ENCODE results near the gene PANK4. TPM values are rescaled to one million over a fixed set of nuclear protein-coding genes. Genes with fewer than 3 reads are reported as not detected.
A peak's percentile ranks its signal among the peaks of the same experiment; 100 is the strongest.

Gene PANK4
- total and polyA plus RNA-seq, 10 of the 15 experiments (the other 5 are each of a cell fraction or from before 2014, with no cell fraction given), result 0.35 to 38.0 (median 18.6) TPM

DNA sequence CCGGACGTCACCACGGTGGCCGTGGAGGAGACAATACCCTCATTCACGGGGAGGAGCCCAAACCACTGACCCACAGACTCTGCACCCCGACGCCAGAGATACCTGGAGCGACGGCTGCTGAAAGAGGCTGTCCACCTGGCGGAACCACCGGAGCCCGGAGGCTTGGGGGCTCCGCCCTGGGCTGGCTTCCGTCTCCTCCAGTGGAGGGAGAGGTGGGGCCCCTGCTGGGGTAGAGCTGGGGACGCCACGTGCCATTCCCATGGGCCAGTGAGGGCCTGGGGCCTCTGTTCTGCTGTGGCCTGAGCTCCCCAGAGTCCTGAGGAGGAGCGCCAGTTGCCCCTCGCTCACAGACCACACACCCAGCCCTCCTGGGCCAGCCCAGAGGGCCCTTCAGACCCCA lies 36.8 kb upstream of the PANK4 start (continued):
- TF ChIP-seq, protein P1, sequence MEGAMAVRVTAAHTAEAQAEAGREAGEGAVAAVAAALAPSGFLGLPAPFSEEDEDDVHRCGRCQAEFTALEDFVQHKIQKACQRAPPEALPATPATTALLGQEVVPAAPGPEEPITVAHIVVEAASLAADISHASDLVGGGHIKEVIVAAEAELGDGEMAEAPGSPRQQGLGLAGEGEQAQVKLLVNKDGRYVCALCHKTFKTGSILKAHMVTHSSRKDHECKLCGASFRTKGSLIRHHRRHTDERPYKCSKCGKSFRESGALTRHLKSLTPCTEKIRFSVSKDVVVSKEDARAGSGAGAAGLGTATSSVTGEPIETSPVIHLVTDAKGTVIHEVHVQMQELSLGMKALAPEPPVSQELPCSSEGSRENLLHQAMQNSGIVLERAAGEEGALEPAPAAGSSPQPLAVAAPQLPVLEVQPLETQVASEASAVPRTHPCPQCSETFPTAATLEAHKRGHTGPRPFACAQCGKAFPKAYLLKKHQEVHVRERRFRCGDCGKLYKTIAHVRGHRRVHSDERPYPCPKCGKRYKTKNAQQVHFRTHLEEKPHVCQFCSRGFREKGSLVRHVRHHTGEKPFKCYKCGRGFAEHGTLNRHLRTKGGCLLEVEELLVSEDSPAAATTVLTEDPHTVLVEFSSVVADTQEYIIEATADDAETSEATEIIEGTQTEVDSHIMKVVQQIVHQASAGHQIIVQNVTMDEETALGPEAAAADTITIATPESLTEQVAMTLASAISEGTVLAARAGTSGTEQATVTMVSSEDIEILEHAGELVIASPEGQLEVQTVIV (IDR thresholded peaks at IDR 0.05; ENCODE audit: borderline replicate concordance, partially characterized antibody), result no peak
- TF ChIP-seq JUND (IDR thresholded peaks at IDR 0.05; ENCODE audit: low read depth, low read length) (no peak), EGR1 (IDR thresholded peaks at IDR 0.05; ENCODE audit: borderline replicate concordance in 1 of 2, low read depth in 2 of 2, low read length in 2 of 2) (no peak), ZSCAN29 (IDR thresholded peaks at IDR 0.05) (no peak), CREB1 (IDR thresholded peaks at IDR 0.05; ENCODE audit: low read depth) (no peak), GATAD2B (conservative IDR thresholded peaks at IDR 0.05; ENCODE audit: low read depth) (no peak)

DNA sequence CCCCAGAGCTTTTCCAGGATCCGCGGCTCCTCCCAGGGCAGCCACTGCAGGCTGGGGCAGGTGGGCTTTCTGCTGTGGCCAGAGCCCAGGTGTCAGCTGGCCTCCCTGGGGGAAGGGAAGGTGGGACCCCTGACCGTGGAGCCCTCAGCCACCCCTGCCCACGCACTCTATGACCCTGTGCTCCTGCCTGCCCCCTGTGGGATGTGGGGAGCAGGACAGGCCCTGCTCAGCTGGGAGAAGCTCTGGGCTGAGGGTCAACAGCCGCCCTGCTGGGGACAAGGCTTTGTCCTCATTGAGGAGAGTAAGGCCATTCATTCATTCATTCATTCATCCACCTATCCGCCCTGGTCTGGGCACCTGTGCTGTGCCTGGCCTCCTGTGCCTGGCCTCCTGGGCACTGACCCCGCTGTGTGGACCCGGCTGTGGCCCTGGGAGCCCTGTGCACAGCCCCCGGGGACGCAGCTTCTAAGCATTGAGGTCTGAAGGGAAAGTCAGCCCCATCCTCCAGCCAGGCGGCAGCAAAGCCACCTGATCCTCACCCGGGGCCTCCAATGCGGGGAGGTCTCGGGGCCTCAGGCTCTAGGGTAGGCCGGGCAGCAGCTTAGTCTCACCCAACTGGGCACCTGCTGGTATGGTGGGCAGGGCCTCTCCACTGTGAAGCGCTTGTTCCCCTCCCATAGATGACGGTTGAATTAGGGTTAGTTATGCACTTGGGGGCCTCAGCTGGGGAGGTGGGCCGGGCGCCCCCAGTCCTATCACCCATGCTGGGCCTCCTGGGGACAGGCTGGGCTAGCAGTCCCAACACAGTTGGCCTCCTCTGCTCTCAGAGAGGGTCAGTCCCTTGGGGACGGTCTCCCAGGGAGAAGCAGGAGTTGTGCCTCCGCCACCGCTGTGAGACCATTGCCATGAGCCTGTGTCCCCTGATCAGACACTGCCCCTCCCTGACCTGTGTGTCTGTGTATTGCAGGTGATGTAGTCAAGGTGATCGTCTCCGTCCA lies 35.8 kb upstream of the PANK4 start:
- H4K20me1 ChIP-seq (ENCODE audit: control insufficient read depth, insufficient read depth), result no peaks in the 10 kb centered on the region
- intact Hi-C loops (cut with micrococcal nuclease; ENCODE audit: unreplicated experiment) (no loop called here), in situ Hi-C loops (cut with MboI) (no loop called here)
- no peak for FAIRE-seq
- H3K4me1 ChIP-seq (ENCODE audit: control insufficient read depth, insufficient read depth, low read length), result peaks cover 4% of the 10 kb centered on the region; the same call in 1 of the 2 replicates
- H3K4me3 ChIP-seq, result no peak overlapping the region
- H3K27ac ChIP-seq (ENCODE audit: control insufficient read depth, insufficient read depth), result no peak overlapping the region
- no peak overlapping the region for H3K9ac ChIP-seq (ENCODE audit: control insufficient read depth, insufficient read depth, low read length)
- ChIA-PET RAD21 (ENCODE audit: unreplicated experiment) (interaction anchor here (0.8 to 1.7 kb wide), 2 partner anchors 14 to 16 kb away, joined by 4 to 5 read pairs; no protein-coding TSS in a partner anchor), POLR2A (interaction anchor here (0.8 to 1.4 kb wide), 3 partner anchors 16 to 22 kb away, joined by 3 to 4 read pairs (median 3); no protein-coding TSS in a partner anchor), CTCF (interaction anchor here (1.2 to 2.3 kb wide), 6 partner anchors 9 to 24 kb away, joined by 3 to 14 read pairs (median 4); no protein-coding TSS in a partner anchor), SMC1A (ENCODE audit: uncharacterized antibody, unreplicated experiment) (interaction anchor here (3.4 kb wide), 1 partner anchor 23 kb away, joined by 15 read pairs; no protein-coding TSS in a partner anchor)
- ATAC-seq, result peak; percentile 53
- peaks cover 14% of the 10 kb centered on the region for H3K79me2 ChIP-seq (ENCODE audit: control insufficient read depth, insufficient read depth, low read length)
- DNase-seq (ENCODE audit: low read depth, low spot score), result no peak
- H2AFZ ChIP-seq (ENCODE audit: control insufficient read depth, low read depth, low read length), result no peak overlapping the region
- BruUV-seq (replicated peaks), result no TSS peak
- no peaks in the 10 kb centered on the region for H3K9me3 ChIP-seq (replicated peaks; ENCODE audit: control insufficient read depth, insufficient read depth, low read length)
- no peaks in the 10 kb centered on the region for H3K27me3 ChIP-seq (replicated peaks in 1 of 2; ENCODE audit: control insufficient read depth in 2 of 2, insufficient read depth in 2 of 2, low read length in 1 of 2)
- whole genome bisulfite sequencing (ENCODE audit: insufficient coverage, insufficient replicate concordance, low lambda C conversion rate, missing lambda C conversion rate), result 90% methylated on average over 24 of the region's 24 CpGs
- no peak overlapping the region for H3K4me2 ChIP-seq (ENCODE audit: control insufficient read depth, insufficient read depth)
- peaks cover 0 to 2% of the 10 kb centered on the region in 2 experiments; a peak in 3 of 4 replicates for H3K36me3 ChIP-seq (ENCODE audit: control insufficient read depth in 2 of 2, insufficient read depth in 2 of 2, low read length in 1 of 2)
- TF ChIP-seq NR2C1 (IDR thresholded peaks at IDR 0.05) (no peak), RAD21 (IDR thresholded peaks at IDR 0.05; ENCODE audit: insufficient read depth, low read depth, low read length) (peak; percentile 25; the same call in 1 of the 2 replicates), EZH2 (IDR thresholded peaks at IDR 0.05; ENCODE audit: borderline replicate concordance, control insufficient read depth, low read depth, low read length) (no peak), EGR1 (IDR thresholded peaks at IDR 0.05; ENCODE audit: borderline replicate concordance in 1 of 2, low read depth in 2 of 2, low read length in 2 of 2) (peak in 1 of 2 experiments; percentile 57; a peak in 1 of 3 replicates)
- TF ChIP-seq, protein P2, sequence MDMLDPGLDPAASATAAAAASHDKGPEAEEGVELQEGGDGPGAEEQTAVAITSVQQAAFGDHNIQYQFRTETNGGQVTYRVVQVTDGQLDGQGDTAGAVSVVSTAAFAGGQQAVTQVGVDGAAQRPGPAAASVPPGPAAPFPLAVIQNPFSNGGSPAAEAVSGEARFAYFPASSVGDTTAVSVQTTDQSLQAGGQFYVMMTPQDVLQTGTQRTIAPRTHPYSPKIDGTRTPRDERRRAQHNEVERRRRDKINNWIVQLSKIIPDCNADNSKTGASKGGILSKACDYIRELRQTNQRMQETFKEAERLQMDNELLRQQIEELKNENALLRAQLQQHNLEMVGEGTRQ (IDR thresholded peaks at IDR 0.05; ENCODE audit: borderline replicate concordance, low read depth, low read length), result no peak
- TF ChIP-seq, protein P3, sequence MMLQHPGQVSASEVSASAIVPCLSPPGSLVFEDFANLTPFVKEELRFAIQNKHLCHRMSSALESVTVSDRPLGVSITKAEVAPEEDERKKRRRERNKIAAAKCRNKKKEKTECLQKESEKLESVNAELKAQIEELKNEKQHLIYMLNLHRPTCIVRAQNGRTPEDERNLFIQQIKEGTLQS (IDR thresholded peaks at IDR 0.05; ENCODE audit: borderline replicate concordance, extremely low read depth, low read depth, low read length), result no peak

All from GM12878 (cell line).